Endothelial cell of umbilical vein (primary cell): ENCODE results near the gene LAPTM4A.

Experiments used
- POLR2A ChIP-seq: IDR thresholded peaks from 2 replicates; pipeline ENCODE4 v1.6.1; 2012; ENCODE audit warnings: low read depth, mild to moderate bottlenecking, control low read depth, low read length
- POLR2AphosphoS5 ChIP-seq: IDR thresholded peaks from 2 replicates; pipeline ENCODE4 v1.6.1; 2012; ENCODE audit warnings: low read depth, mild to moderate bottlenecking, control low read depth, low read length, moderate library complexity; ENCODE audit not compliant: insufficient read depth
- TF ChIP-seq, protein P1 (sequence below), 2 donors: IDR thresholded peaks; 1 replicate in 1 of 2; 2 replicates in 1 of 2; pipeline ENCODE4 v1.5.1; 2011; ENCODE audit warnings: low read length in 2 of 2, mild to moderate bottlenecking in 2 of 2, moderate library complexity in 2 of 2, control low read depth in 1 of 2, inconsistent platforms in 1 of 2, low read depth in 1 of 2; ENCODE audit not compliant: insufficient read depth in 1 of 2; ENCODE audit errors: extremely low read depth in 1 of 2
- TF ChIP-seq, protein P2 (sequence below): IDR thresholded peaks from 2 replicates; pipeline ENCODE4 v1.6.1; 2011; ENCODE audit not compliant: insufficient read depth, insufficient read length

DNA sequence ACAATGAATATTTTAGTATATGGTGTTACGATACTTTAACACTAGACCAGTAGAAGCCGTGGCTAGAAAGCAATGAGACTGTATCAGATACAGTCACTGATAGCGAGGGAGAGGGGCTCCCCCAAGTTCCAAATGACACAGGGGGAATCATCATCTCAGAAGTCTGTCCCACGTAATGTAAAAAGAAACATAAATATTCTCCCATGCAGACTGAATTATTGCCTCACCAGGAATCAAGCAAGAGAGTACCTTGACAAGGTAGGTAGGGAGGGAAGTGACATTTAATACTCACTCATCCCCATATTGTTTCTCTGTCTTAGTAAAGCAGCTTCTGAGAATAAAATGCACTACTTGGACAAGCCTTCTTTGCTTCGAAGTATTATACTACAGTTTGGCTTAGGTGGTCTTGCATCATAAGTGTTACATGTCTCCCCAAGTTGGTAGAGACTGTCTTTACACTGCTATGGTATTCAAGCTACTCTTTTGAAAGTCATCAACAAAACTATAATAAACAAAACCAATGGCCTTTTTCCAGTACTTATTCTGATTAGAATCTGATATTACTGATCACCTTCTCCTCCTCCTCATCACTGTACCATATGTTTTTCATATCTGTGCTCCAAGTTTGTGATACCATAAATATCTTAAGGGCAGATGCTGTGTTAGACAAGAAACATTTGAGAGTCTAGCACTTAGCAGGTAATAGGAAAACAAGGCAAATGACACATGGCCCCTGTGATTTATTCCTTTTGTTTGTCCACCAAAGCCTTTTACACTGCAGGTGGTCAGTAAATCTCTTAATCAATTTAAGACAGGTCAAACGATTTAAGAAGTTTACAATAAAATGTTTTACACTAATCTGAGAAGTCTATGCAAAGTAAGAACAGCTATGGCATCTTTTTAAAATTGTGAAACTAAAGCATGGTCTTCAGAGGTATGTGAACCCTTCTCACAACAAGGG is 2.7 kb downstream of the LAPTM4A start:
- TF ChIP-seq, protein P1, sequence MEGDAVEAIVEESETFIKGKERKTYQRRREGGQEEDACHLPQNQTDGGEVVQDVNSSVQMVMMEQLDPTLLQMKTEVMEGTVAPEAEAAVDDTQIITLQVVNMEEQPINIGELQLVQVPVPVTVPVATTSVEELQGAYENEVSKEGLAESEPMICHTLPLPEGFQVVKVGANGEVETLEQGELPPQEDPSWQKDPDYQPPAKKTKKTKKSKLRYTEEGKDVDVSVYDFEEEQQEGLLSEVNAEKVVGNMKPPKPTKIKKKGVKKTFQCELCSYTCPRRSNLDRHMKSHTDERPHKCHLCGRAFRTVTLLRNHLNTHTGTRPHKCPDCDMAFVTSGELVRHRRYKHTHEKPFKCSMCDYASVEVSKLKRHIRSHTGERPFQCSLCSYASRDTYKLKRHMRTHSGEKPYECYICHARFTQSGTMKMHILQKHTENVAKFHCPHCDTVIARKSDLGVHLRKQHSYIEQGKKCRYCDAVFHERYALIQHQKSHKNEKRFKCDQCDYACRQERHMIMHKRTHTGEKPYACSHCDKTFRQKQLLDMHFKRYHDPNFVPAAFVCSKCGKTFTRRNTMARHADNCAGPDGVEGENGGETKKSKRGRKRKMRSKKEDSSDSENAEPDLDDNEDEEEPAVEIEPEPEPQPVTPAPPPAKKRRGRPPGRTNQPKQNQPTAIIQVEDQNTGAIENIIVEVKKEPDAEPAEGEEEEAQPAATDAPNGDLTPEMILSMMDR (IDR thresholded peaks at IDR 0.05; ENCODE audit: extremely low read depth in 1 of 2, insufficient read depth in 1 of 2, low read depth in 1 of 2, low read length in 2 of 2), result no peak
- TF ChIP-seq POLR2A, result no peak
- TF ChIP-seq POLR2AphosphoS5, result no peak
- TF ChIP-seq, protein P2, sequence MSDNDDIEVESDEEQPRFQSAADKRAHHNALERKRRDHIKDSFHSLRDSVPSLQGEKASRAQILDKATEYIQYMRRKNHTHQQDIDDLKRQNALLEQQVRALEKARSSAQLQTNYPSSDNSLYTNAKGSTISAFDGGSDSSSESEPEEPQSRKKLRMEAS, result no peak
